ENCODE measurements around the gene NKX6-2.

GRCh38 chr10:132749371-132749795, 36.6 kb downstream of the NKX6-2 start:
- TF ChIP-seq LARP7 (IDR thresholded peaks at IDR 0.05) = no peak
- TF ChIP-seq, protein P1, sequence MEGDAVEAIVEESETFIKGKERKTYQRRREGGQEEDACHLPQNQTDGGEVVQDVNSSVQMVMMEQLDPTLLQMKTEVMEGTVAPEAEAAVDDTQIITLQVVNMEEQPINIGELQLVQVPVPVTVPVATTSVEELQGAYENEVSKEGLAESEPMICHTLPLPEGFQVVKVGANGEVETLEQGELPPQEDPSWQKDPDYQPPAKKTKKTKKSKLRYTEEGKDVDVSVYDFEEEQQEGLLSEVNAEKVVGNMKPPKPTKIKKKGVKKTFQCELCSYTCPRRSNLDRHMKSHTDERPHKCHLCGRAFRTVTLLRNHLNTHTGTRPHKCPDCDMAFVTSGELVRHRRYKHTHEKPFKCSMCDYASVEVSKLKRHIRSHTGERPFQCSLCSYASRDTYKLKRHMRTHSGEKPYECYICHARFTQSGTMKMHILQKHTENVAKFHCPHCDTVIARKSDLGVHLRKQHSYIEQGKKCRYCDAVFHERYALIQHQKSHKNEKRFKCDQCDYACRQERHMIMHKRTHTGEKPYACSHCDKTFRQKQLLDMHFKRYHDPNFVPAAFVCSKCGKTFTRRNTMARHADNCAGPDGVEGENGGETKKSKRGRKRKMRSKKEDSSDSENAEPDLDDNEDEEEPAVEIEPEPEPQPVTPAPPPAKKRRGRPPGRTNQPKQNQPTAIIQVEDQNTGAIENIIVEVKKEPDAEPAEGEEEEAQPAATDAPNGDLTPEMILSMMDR (IDR thresholded peaks at IDR 0.05 in 2 of 3, conservative IDR thresholded peaks at IDR 0.05 in 1 of 3; ENCODE audit: control insufficient read depth in 2 of 3, extremely low read depth in 1 of 3, insufficient read depth in 1 of 3, low read depth in 3 of 3, low read length in 3 of 3) = no peak
- no peak for TF ChIP-seq SKIL (IDR thresholded peaks at IDR 0.05; ENCODE audit: low read depth, poor library complexity, severe bottlenecking)
- no peak for TF ChIP-seq RAD21 (IDR thresholded peaks at IDR 0.05; ENCODE audit: insufficient read depth, low read depth, low read length)
- TF ChIP-seq EZH2 (IDR thresholded peaks at IDR 0.05; ENCODE audit: borderline replicate concordance, control insufficient read depth, low read depth, low read length) = no peak

Measured in GM12878 (cell line).